WERI-Rb-1 (cell line): Measurements from ENCODE around the gene CTDP1.

ENCODE experiments used
- DNase-seq: peaks from one replicate; pipeline ENCODE4 v3.0.0-alpha.2; 2020
- H3K27ac ChIP-seq: fragments of 250-450 bp; sonication (Bioruptor Pico); 2 replicates; pipeline ENCODE4 v1.5.1; 2020; ENCODE audit warnings: mild to moderate bottlenecking, moderate library complexity
- H3K27me3 ChIP-seq: fragments of 250-450 bp; sonication (Bioruptor Pico); 2 replicates; pipeline ENCODE4 v1.5.1; 2021; ENCODE audit warnings: mild to moderate bottlenecking, low read depth, moderate library complexity; ENCODE audit not compliant: insufficient read depth, severe bottlenecking
- H3K36me3 ChIP-seq: fragments of 250-450 bp; sonication (Bioruptor Pico); 2 replicates; pipeline ENCODE4 v1.5.1; 2020; ENCODE audit warnings: mild to moderate bottlenecking, moderate library complexity
- H3K4me3 ChIP-seq: 2 replicates; pipeline ENCODE4 v1.5.1; 2011; ENCODE audit warnings: low read depth, mild to moderate bottlenecking, control low read depth, low read length
- H3K9me3 ChIP-seq: fragments of 250-450 bp; sonication (Bioruptor Pico); 2 replicates; pipeline ENCODE4 v1.5.1; 2021; ENCODE audit warnings: mild to moderate bottlenecking, moderate library complexity; ENCODE audit not compliant: severe bottlenecking
- CTCF ChIP-seq: IDR thresholded peaks from 2 replicates; pipeline ENCODE4 v1.5.1; 2011; ENCODE audit warnings: low read depth, mild to moderate bottlenecking, control low read depth, inconsistent platforms, low read length

Gene CTDP1

GRCh38 chr18:79803611-79804051, 124.0 kb downstream of the CTDP1 start:
- Histone ChIP-seq H3K27me3 (peaks cover 3% of the 10 kb centered on the region), H3K36me3 (no peaks in the 10 kb centered on the region), H3K4me3 (no peak overlapping the region), H3K27ac (no peak overlapping the region), H3K9me3 (no peaks in the 10 kb centered on the region)
- TF ChIP-seq CTCF = no peak
- no peak for DNase-seq
